H1 (cell line): Measurements from ENCODE around the gene DMAC2L. TPM values are rescaled to one million over a fixed set of nuclear protein-coding genes. Genes with fewer than 3 reads are reported as not detected.

ENCODE experiments used
- CTCF ChIA-PET: fragments of 300-600 bp; sonication (Branson Sonifier 250); formaldehyde crosslinking; loops from one replicate; lab custom pipeline; 2021; ENCODE audit not compliant: partially characterized antibody; lab: Charles Lee
- POLR2A ChIA-PET: fragments of 300-600 bp; sonication (Branson Sonifier 250); formaldehyde crosslinking; loops from one replicate; lab custom pipeline; 2021; ENCODE audit warnings: inconsistent platforms; ENCODE audit not compliant: partially characterized antibody; lab: Charles Lee
- DNase-seq, 2 experiments: peaks; one replicate each; pipeline versions ENCODE4 v3.0.0 to v3.0.0-alpha.2; 2010 to 2022; ENCODE audit warnings: low spot score in 2 of 2, low read depth in 1 of 2, mixed read lengths in 1 of 2
- FAIRE-seq: peaks from 2 replicates; lab custom pipeline; 2011; peaks lifted over from hg19 to GRCh38; lab: Jason Lieb, UNC
- H2AFZ ChIP-seq: 2 replicates; pipeline ENCODE4 v1.8.1; 2012; ENCODE audit warnings: low read length, inconsistent platforms
- H2AK5ac ChIP-seq: 2 replicates; pipeline ENCODE4 v1.6.1; 2013; ENCODE audit warnings: low read depth, low read length
- H2BK120ac ChIP-seq: replicated peaks from 2 replicates; pipeline ENCODE3; 2013; ENCODE audit warnings: low read depth, low read length, inconsistent platforms
- H2BK12ac ChIP-seq: 2 replicates; pipeline ENCODE4 v1.6.1; 2013; ENCODE audit warnings: low read depth, low read length
- H2BK15ac ChIP-seq: 2 replicates; pipeline ENCODE4 v1.6.1; 2013; ENCODE audit warnings: low read length
- H2BK20ac ChIP-seq: 2 replicates; pipeline ENCODE4 v1.6.1; 2013; ENCODE audit warnings: low read length
- H2BK5ac ChIP-seq: 2 replicates; pipeline ENCODE4 v1.6.1; 2013; ENCODE audit warnings: low read depth, low read length
- H3K14ac ChIP-seq: 2 replicates; pipeline ENCODE4 v1.6.1; 2013; ENCODE audit warnings: inconsistent platforms; ENCODE audit not compliant: insufficient read length
- H3K18ac ChIP-seq: 2 replicates; pipeline ENCODE4 v1.6.1; 2013; ENCODE audit warnings: low read length; ENCODE audit errors: extremely low read depth
- H3K23ac ChIP-seq: 2 replicates; pipeline ENCODE4 v1.6.1; 2013; ENCODE audit warnings: inconsistent platforms; ENCODE audit not compliant: insufficient read length
- H3K23me2 ChIP-seq: 2 replicates; pipeline ENCODE4 v1.6.1; 2013; ENCODE audit warnings: low read depth, low read length
- H3K27ac ChIP-seq: 2 replicates; pipeline ENCODE4 v1.6.1; 2011; ENCODE audit warnings: low read depth, low read length, inconsistent platforms
- H3K27me3 ChIP-seq, 4 experiments: replicated peaks in 1 of 4; 1 replicate in 1 of 4; 2 replicates in 3 of 4; pipeline versions ENCODE4 v1.6.1 to v1.8.1; 2011 to 2013; ENCODE audit warnings: low read length in 3 of 4, mild to moderate bottlenecking in 3 of 4, inconsistent platforms in 2 of 4, mixed read lengths in 2 of 4, moderate library complexity in 1 of 4; ENCODE audit not compliant: control insufficient read depth in 3 of 4, insufficient read depth in 3 of 4; ENCODE audit errors: extremely low read depth in 1 of 4
- H3K36me3 ChIP-seq, 4 experiments: 2 replicates each; pipeline versions ENCODE4 v1.6.1 to v1.8.1; 2011 to 2013; ENCODE audit warnings: mild to moderate bottlenecking in 4 of 4, low read length in 3 of 4, moderate library complexity in 2 of 4, control low read depth in 1 of 4, inconsistent platforms in 1 of 4; ENCODE audit not compliant: insufficient read depth in 4 of 4, control insufficient read depth in 2 of 4
- H3K4ac ChIP-seq: replicated peaks from 2 replicates; pipeline ENCODE3; 2013; ENCODE audit warnings: low read length, low read depth, mixed read lengths, inconsistent platforms; ENCODE audit not compliant: insufficient read length
- H3K4me1 ChIP-seq, 4 experiments: replicated peaks in 1 of 4; 1 replicate in 1 of 4; 2 replicates in 3 of 4; pipeline versions ENCODE4 v1.6.1 to v1.8.1; 2011 to 2013; ENCODE audit warnings: low read length in 3 of 4, inconsistent platforms in 2 of 4, mixed read lengths in 1 of 4; ENCODE audit not compliant: insufficient read depth in 4 of 4, control insufficient read depth in 3 of 4
- H3K4me2 ChIP-seq, 2 experiments: 2 replicates each; pipeline versions ENCODE4 v1.6.1 to v1.8.1; 2011 to 2013; ENCODE audit warnings: low read depth in 2 of 2, low read length in 2 of 2, control low read depth in 1 of 2, inconsistent platforms in 1 of 2, mild to moderate bottlenecking in 1 of 2; ENCODE audit not compliant: insufficient read depth in 1 of 2
- H3K4me3 ChIP-seq, 4 experiments: fragments of 200-600, 300-600 bp in 1 of 4; sonication (generic), shearing (Covaris generic), sonication (Bioruptor Twin) in 1 of 4; 2 replicates each; pipeline versions ENCODE4 v1.5.1 to v1.8.1; 2011 to 2016; ENCODE audit warnings: low read length in 4 of 4, low read depth in 3 of 4, control low read depth in 2 of 4, inconsistent platforms in 2 of 4, mild to moderate bottlenecking in 2 of 4, mixed read lengths in 1 of 4, moderate library complexity in 1 of 4; ENCODE audit not compliant: insufficient read depth in 2 of 4; ENCODE audit errors: extremely low read depth in 1 of 4
- H3K56ac ChIP-seq: replicated peaks from 2 replicates; pipeline ENCODE3; 2013; ENCODE audit warnings: low read depth, mild to moderate bottlenecking, mixed read lengths, low read length, inconsistent platforms; ENCODE audit not compliant: insufficient read length
- H3K79me1 ChIP-seq: 2 replicates; pipeline ENCODE4 v1.6.1; 2013; ENCODE audit warnings: low read depth, low read length, control low read depth
- H3K79me2 ChIP-seq, 2 experiments: 2 replicates each; pipeline versions ENCODE4 v1.6.1 to v1.8.1; 2012 to 2013; ENCODE audit warnings: low read length in 2 of 2, mild to moderate bottlenecking in 2 of 2, inconsistent platforms in 1 of 2; ENCODE audit not compliant: insufficient read depth in 2 of 2, control insufficient read depth in 1 of 2
- H3K9ac ChIP-seq, 4 experiments: replicated peaks in 1 of 4; 1 replicate in 1 of 4; 2 replicates in 3 of 4; pipeline versions ENCODE4 v1.6.1 to v1.8.1; 2011 to 2013; ENCODE audit warnings: low read depth in 3 of 4, low read length in 3 of 4, control low read depth in 2 of 4, mild to moderate bottlenecking in 2 of 4, moderate library complexity in 2 of 4, inconsistent platforms in 1 of 4; ENCODE audit errors: extremely low read depth in 1 of 4
- H3K9me3 ChIP-seq, 2 experiments: 2 replicates each; pipeline versions ENCODE4 v1.6.1 to v1.8.1; 2012 to 2013; ENCODE audit warnings: mild to moderate bottlenecking in 2 of 2, moderate library complexity in 2 of 2, control low read depth in 1 of 2, inconsistent platforms in 1 of 2, low read depth in 1 of 2, low read length in 1 of 2, mixed read lengths in 1 of 2; ENCODE audit not compliant: insufficient read depth in 2 of 2
- H4K20me1 ChIP-seq, 2 experiments: replicated peaks in 1 of 2; 2 replicates each; pipeline versions ENCODE3 to v1.8.1; 2011 to 2013; ENCODE audit warnings: inconsistent platforms in 2 of 2, low read length in 2 of 2, mild to moderate bottlenecking in 1 of 2; ENCODE audit not compliant: insufficient read depth in 2 of 2, control insufficient read depth in 1 of 2
- H4K5ac ChIP-seq: 2 replicates; pipeline ENCODE4 v1.6.1; 2013; ENCODE audit warnings: low read length, low read depth, mixed read lengths, inconsistent platforms; ENCODE audit not compliant: insufficient read length
- H4K8ac ChIP-seq: 2 replicates; pipeline ENCODE4 v1.8.0; 2013; ENCODE audit warnings: mild to moderate bottlenecking, moderate library complexity, low read length, inconsistent platforms; ENCODE audit not compliant: insufficient read depth; ENCODE audit errors: extremely low read depth
- H4K91ac ChIP-seq: replicated peaks from 2 replicates; pipeline ENCODE3; 2013; ENCODE audit warnings: low read length, mixed read lengths, inconsistent platforms; ENCODE audit not compliant: insufficient read length
- WGBS, 2 experiments: shearing (Covaris generic) in 1 of 2; methylation state at CpG; one replicate each; pipeline versions ENCODE4 v1.1.6 to v1.1.7; 2013 to 2015; ENCODE audit warnings: low lambda C conversion rate in 2 of 2, mixed read lengths in 2 of 2, inconsistent platforms in 1 of 2, low coverage in 1 of 2, missing lambda C conversion rate in 1 of 2; ENCODE audit not compliant: insufficient replicate concordance in 2 of 2, insufficient coverage in 1 of 2, insufficient read length in 1 of 2; ENCODE audit errors: extremely low coverage in 1 of 2, missing lambda C conversion rate in 1 of 2; 5-methylcytosine and 5-hydroxymethylcytosine counted together
- polyA plus RNA-seq, 7 experiments: library from polyadenylated mRNA; depleted of rRNA in 3 of 7; stranded (reverse) in 5 of 7; unstranded in 2 of 7; fragments of >200 nt in 5 of 7; fragments of 200-250 nt in 2 of 7; gene quantifications; 1 replicate in 5 of 7; 2 replicates in 1 of 7; 4 replicates in 1 of 7; pipeline versions ENCODE4 v1.2.1 to v1.2.3, GENCODE V29; 2011 to 2013; ENCODE audit warnings: missing spikeins in 2 of 7, mixed read lengths in 2 of 7
- total RNA-seq: library from RNA; stranded (reverse); fragmentation: NEBNext Ultra II Directional; extraction: Animal tissue kit (Norgen Biotek cat#: 25700); gene quantifications from 2 replicates; pipeline ENCODE4 v1.2.1, GENCODE V29; 2021

Gene DMAC2L
- total and polyA plus RNA-seq, 2 of the 8 experiments (the other 6 are each of a cell fraction or from before 2014, with no cell fraction given): 20.3 to 28.9 TPM

GRCh38 chr14:50357124-50357523 lies 45.0 kb downstream of the DMAC2L start:
- Histone ChIP-seq H2BK120ac (no peak overlapping the region), H3K23me2 (no peaks in the 10 kb centered on the region; the same call in 1 of the 2 replicates), H3K23ac (no peak overlapping the region), H3K4me2 (no peak overlapping the region), H3K27me3 (no peaks in the 10 kb centered on the region), H4K20me1 (no peaks in the 10 kb centered on the region), H3K36me3 (no peaks in the 10 kb centered on the region), H2AK5ac (no peak overlapping the region), H2BK12ac (no peak overlapping the region), H3K79me1 (no peaks in the 10 kb centered on the region), H3K9me3 (peaks cover 0 to 1% of the 10 kb centered on the region in 2 experiments; a peak in 1 of 4 replicates), H3K56ac (no peak overlapping the region), H2BK5ac (no peak overlapping the region), H3K18ac (no peak overlapping the region), H3K79me2 (no peaks in the 10 kb centered on the region), H3K14ac (no peak overlapping the region), H2BK15ac (no peak overlapping the region), H2BK20ac (no peak overlapping the region), H3K4me3 (no peak overlapping the region), H3K27ac (no peak overlapping the region), H3K4ac (no peak overlapping the region), H2AFZ (no peak overlapping the region), H4K8ac (no peak overlapping the region), H3K4me1 (peaks cover 0 to 10% (median 1%) of the 10 kb centered on the region in 4 experiments; a peak in 3 of 7 replicates), H4K5ac (no peak overlapping the region), H3K9ac (no peak overlapping the region), H4K91ac (no peak overlapping the region)
- WGBS, 2 experiments: 89% methylated on average over 6 of the region's 6 CpGs; no CpG with 5 or more reads in 1 of the 2 experiments
- DNase-seq (no peak), FAIRE-seq (no peak)
- ChIA-PET POLR2A (no interaction called here), CTCF (interaction anchor here (0.9 to 1.5 kb wide), 3 partner anchors 9 to 37 kb away, joined by 3 to 7 read pairs (median 4); no protein-coding TSS in a partner anchor)
